ENCODE measurements around the gene ELP6.

GRCh38 chr3:47503033-47503432 lies 10.5 kb downstream of the ELP6 start:
- TF ChIP-seq ARNTL (CRISPR knock-in tag; IDR thresholded peaks at IDR 0.05; ENCODE audit: borderline replicate concordance, low read depth) (no peak), ZFP3 (CRISPR knock-in tag; IDR thresholded peaks at IDR 0.05) (no peak), ZNF8 (CRISPR knock-in tag; IDR thresholded peaks at IDR 0.05) (no peak), GLIS3 (CRISPR knock-in tag; IDR thresholded peaks at IDR 0.05) (no peak), RARB (CRISPR knock-in tag; IDR thresholded peaks at IDR 0.05) (no peak)
